Thyroid gland (tissue), 4 donors: ENCODE measurements around the gene SBSN. TPM values are rescaled to one million over a fixed set of nuclear protein-coding genes. Genes with fewer than 3 reads are reported as not detected.

Source experiments
- DNase-seq, 2 donors: peaks; one replicate each; pipeline ENCODE4 v3.0.0-alpha.2; 2019
- H3K27ac ChIP-seq, 3 donors: fragments of 200-600 bp; sonication (generic); 1 replicate in 2 of 3; 2 replicates in 1 of 3; pipeline ENCODE4 v1.5.1; 2016 to 2019; ENCODE audit warnings: mild to moderate bottlenecking in 1 of 3, moderate library complexity in 1 of 3
- H3K27me3 ChIP-seq: fragments of 200-600 bp; sonication (generic); one replicate; pipeline ENCODE4 v1.5.1; 2019
- H3K36me3 ChIP-seq, 2 donors: fragments of 200-600 bp; sonication (generic); one replicate each; pipeline ENCODE4 v1.5.1; 2016 to 2019
- H3K4me1 ChIP-seq, 2 donors: fragments of 200-600 bp; sonication (generic); one replicate each; pipeline ENCODE4 v1.5.1; 2017 to 2019
- H3K4me3 ChIP-seq, 3 donors: fragments of 200-600 bp; sonication (generic); replicated peaks in 1 of 3; 1 replicate in 2 of 3; 2 replicates in 1 of 3; pipeline ENCODE4 v1.5.1; 2016; ENCODE audit warnings: mild to moderate bottlenecking in 1 of 3
- H3K9me3 ChIP-seq: fragments of 200-600 bp; sonication (generic); one replicate; pipeline ENCODE4 v1.5.1; 2017
- CTCF ChIP-seq, 6 experiments: fragments of 200-600 bp in 3 of 6; fragments of 450-650 bp in 3 of 6; sonication (generic) in 3 of 6; IDR thresholded peaks; one replicate each; pipeline ENCODE4 v1.5.1; 2016 to 2019; ENCODE audit warnings: antibody characterized with exemption in 6 of 6, mild to moderate bottlenecking in 2 of 6, inconsistent platforms in 1 of 6, moderate library complexity in 1 of 6
- POLR2A ChIP-seq, 2 donors: fragments of 450-650 bp; IDR thresholded peaks; one replicate each; pipeline ENCODE4 v1.6.1; 2017; ENCODE audit warnings: antibody characterized with exemption in 2 of 2, mild to moderate bottlenecking in 2 of 2, moderate library complexity in 1 of 2
- WGBS, 2 donors: methylation state at CpG; one replicate each; pipeline ENCODE4 v1.1.5; 2017; 5-methylcytosine and 5-hydroxymethylcytosine counted together
- intact Hi-C: fragments of 100-400 bp; cut with DNase I; formaldehyde crosslinking; loops from one replicate; pipeline ENCODE4 v1.15.1; 2023
- total RNA-seq, 4 donors: library from RNA; depleted of rRNA; stranded (reverse); fragments of >200 nt; gene quantifications; one replicate each; pipeline ENCODE4 v1.2.3, GENCODE V29; 2016

SBSN gene
- total RNA-seq, 4 donors from 2014 or later, result 1.2 TPM; not detected in 3

- Histone ChIP-seq H3K4me1 (peaks cover 9 to 11% of the 10 kb centered on the region in 2 donors), H3K9me3 (no peaks in the 10 kb centered on the region), H3K36me3 (no peaks in the 10 kb centered on the region), H3K27ac (no peak overlapping the region), H3K27me3 (no peaks in the 10 kb centered on the region), H3K4me3 (no peak overlapping the region)
- intact Hi-C loops, result no loop called here
- 74 to 89% methylated on average over 7 of the region's 7 CpGs for WGBS, 2 donors
- TF ChIP-seq CTCF (IDR thresholded peaks at IDR 0.05) (no peak), POLR2A (IDR thresholded peaks at IDR 0.05) (no peak)
- no peak for DNase-seq
Measured at GRCh38 chr19:35540356-35540927, 12.3 kb upstream of the SBSN start.

GRCh38 chr19:35539850-35540249 is 11.7 kb upstream of the SBSN start:
- no peaks in the 10 kb centered on the region for H3K9me3 ChIP-seq
- TF ChIP-seq CTCF (IDR thresholded peaks at IDR 0.05) (no peak), POLR2A (IDR thresholded peaks at IDR 0.05) (no peak)
- intact Hi-C loops, result no loop called here
- 91 to 95% methylated on average over 10 to 11 of the region's 12 CpGs for WGBS, 2 donors
- no peaks in the 10 kb centered on the region for H3K36me3 ChIP-seq
- no peaks in the 10 kb centered on the region for H3K27me3 ChIP-seq
- peaks cover 8 to 9% of the 10 kb centered on the region in 2 donors for H3K4me1 ChIP-seq
- no peak overlapping the region for H3K4me3 ChIP-seq
- no peak overlapping the region for H3K27ac ChIP-seq
- no peak for DNase-seq

GRCh38 chr19:35539314-35539713 is 11.2 kb upstream of the SBSN start:
- no peaks in the 10 kb centered on the region for H3K36me3 ChIP-seq
- H3K4me1 ChIP-seq, result peaks cover 3 to 5% of the 10 kb centered on the region in 2 donors
- no peak overlapping the region for H3K4me3 ChIP-seq
- no peak overlapping the region for H3K27ac ChIP-seq
- 81 to 82% methylated on average over 6 of the region's 6 CpGs for WGBS, 2 donors
- no peak for DNase-seq
- no peak for TF ChIP-seq CTCF (IDR thresholded peaks at IDR 0.05)
- TF ChIP-seq POLR2A (IDR thresholded peaks at IDR 0.05), result no peak
- H3K9me3 ChIP-seq, result no peaks in the 10 kb centered on the region
- no peaks in the 10 kb centered on the region for H3K27me3 ChIP-seq
- intact Hi-C loops, result no loop called here

- Histone ChIP-seq H3K4me3 (no peak overlapping the region), H3K9me3 (no peaks in the 10 kb centered on the region), H3K4me1 (peaks cover 0 to 11% of the 10 kb centered on the region in 2 donors), H3K36me3 (no peaks in the 10 kb centered on the region), H3K27ac (no peak overlapping the region), H3K27me3 (no peaks in the 10 kb centered on the region)
- 58 to 61% methylated on average over 10 of the region's 10 CpGs for WGBS, 2 donors
- intact Hi-C loops, result no loop called here
- DNase-seq, result no peak
- TF ChIP-seq CTCF (IDR thresholded peaks at IDR 0.05) (no peak), POLR2A (IDR thresholded peaks at IDR 0.05) (no peak)
Measured at GRCh38 chr19:35534803-35535480, 6.8 kb upstream of the SBSN start.

GRCh38 chr19:35533822-35534392 is 5.8 kb upstream of the SBSN start:
- no peaks in the 10 kb centered on the region for H3K36me3 ChIP-seq
- WGBS, 2 donors, result 7 to 10% methylated on average over 22 to 23 of the region's 30 CpGs
- TF ChIP-seq POLR2A (IDR thresholded peaks at IDR 0.05), result no peak
- no peak for TF ChIP-seq CTCF (IDR thresholded peaks at IDR 0.05)
- H3K4me3 ChIP-seq, result no peak overlapping the region
- no peak overlapping the region for H3K27ac ChIP-seq
- intact Hi-C loops, result no loop called here
- H3K9me3 ChIP-seq, result no peaks in the 10 kb centered on the region
- peaks cover 0 to 11% of the 10 kb centered on the region in 2 donors for H3K4me1 ChIP-seq
- peak; percentile 77 to 86 for DNase-seq
- H3K27me3 ChIP-seq, result no peaks in the 10 kb centered on the region
